ENCODE data around the gene PPP2R5C.
"Not testable (repeated sequence)": the region's sequence is repeated elsewhere in the genome, so short reads cannot be mapped to it uniquely, and the experiment has no call there.

PPP2R5C gene

GRCh38 chr14:101738703-101739320 lies 22.7 kb upstream of the PPP2R5C start:
- no peaks in the 10 kb centered on the region for H3K36me3 ChIP-seq (ENCODE audit: insufficient read depth, low read length)
- peaks cover 5 to 6% of the 10 kb centered on the region in 2 donors for H3K27me3 ChIP-seq (ENCODE audit: control insufficient read depth in 1 of 2, insufficient read depth in 2 of 2, low read length in 2 of 2)
- no peaks in the 10 kb centered on the region for H3K9me3 ChIP-seq (ENCODE audit: low read length)
- H3K4me3 ChIP-seq (ENCODE audit: low read depth in 1 of 2, low read length in 2 of 2), result no peak overlapping the region
- H3K4me1 ChIP-seq (ENCODE audit: insufficient read depth, low read length), result no peaks in the 10 kb centered on the region
- no peak overlapping the region for H3K27ac ChIP-seq (ENCODE audit: low read depth, low read length)
- no peak overlapping the region for H3K9ac ChIP-seq (ENCODE audit: low read length)

GRCh38 chr14:101739446-101740141 lies 21.9 kb upstream of the PPP2R5C start:
- no peak overlapping the region for H3K9ac ChIP-seq (ENCODE audit: low read length)
- no peak overlapping the region for H3K4me3 ChIP-seq (ENCODE audit: low read depth in 1 of 2, low read length in 2 of 2)
- H3K27ac ChIP-seq (ENCODE audit: low read depth, low read length), result no peak overlapping the region
- H3K9me3 ChIP-seq (ENCODE audit: low read length), result no peaks in the 10 kb centered on the region
- H3K27me3 ChIP-seq (ENCODE audit: control insufficient read depth in 1 of 2, insufficient read depth in 2 of 2, low read length in 2 of 2), result peaks cover 5 to 6% of the 10 kb centered on the region in 2 donors
- no peaks in the 10 kb centered on the region for H3K36me3 ChIP-seq (ENCODE audit: insufficient read depth, low read length)
- H3K4me1 ChIP-seq (ENCODE audit: insufficient read depth, low read length), result no peaks in the 10 kb centered on the region

DNA sequence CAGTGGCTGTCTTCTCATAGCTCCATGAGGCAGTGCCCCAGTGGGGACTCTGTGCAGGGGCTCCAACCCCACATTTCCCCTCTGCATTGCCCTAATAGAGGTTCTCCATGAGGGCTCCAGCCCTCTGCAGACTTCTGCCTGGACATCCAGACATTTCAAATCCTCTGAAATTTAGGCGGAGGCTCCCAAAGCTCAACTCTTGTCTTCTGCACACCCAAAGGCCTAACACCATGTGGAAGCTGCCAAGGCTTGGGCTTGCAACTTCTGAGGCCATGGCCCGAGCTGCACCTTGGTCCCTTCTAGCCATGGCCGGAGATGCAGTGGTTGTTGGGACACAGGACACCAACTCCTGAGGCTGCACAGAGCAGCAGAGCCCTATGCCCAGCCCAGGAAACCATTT lies 20.5 kb upstream of the PPP2R5C start:
- H3K27ac ChIP-seq (ENCODE audit: low read depth, low read length), result no peak overlapping the region
- H3K4me3 ChIP-seq (ENCODE audit: low read depth in 1 of 2, low read length in 2 of 2), result no peak overlapping the region
- H3K36me3 ChIP-seq (ENCODE audit: insufficient read depth, low read length), result no peaks in the 10 kb centered on the region
- H3K27me3 ChIP-seq (ENCODE audit: control insufficient read depth in 1 of 2, insufficient read depth in 2 of 2, low read length in 2 of 2), result peaks cover 5 to 6% of the 10 kb centered on the region in 2 donors
- no peaks in the 10 kb centered on the region for H3K9me3 ChIP-seq (ENCODE audit: low read length)
- H3K4me1 ChIP-seq (ENCODE audit: insufficient read depth, low read length), result no peaks in the 10 kb centered on the region
- H3K9ac ChIP-seq (ENCODE audit: low read length), result no peak overlapping the region

DNA sequence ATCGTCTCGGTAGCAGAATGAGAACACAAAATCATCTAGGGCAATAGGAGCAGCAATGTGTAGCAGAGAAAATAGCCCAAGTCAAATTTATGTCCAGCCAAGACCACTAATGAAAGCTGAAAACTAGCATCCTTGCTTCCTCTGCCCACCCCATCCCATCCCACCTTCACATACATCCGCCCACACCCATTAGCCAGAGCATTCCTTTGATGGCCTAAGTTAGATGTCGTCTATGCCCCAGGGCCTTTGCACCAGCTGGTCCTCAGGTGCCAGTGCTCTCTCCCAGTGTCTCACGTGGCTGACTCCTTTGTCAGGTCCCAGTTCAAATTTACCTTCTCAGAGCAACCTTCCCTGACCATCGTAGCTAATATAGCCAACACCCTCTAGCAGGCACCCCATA lies 17.8 kb upstream of the PPP2R5C start:
- Histone ChIP-seq H3K36me3 (ENCODE audit: insufficient read depth, low read length) (no peaks in the 10 kb centered on the region), H3K4me3 (ENCODE audit: low read depth in 1 of 2, low read length in 2 of 2) (no peak overlapping the region), H3K27ac (ENCODE audit: low read depth, low read length) (no peak overlapping the region), H3K4me1 (ENCODE audit: insufficient read depth, low read length) (no peaks in the 10 kb centered on the region), H3K9ac (ENCODE audit: low read length) (no peak overlapping the region), H3K9me3 (ENCODE audit: low read length) (no peaks in the 10 kb centered on the region), H3K27me3 (ENCODE audit: control insufficient read depth in 1 of 2, insufficient read depth in 2 of 2, low read length in 2 of 2) (no peaks in the 10 kb centered on the region)

- not testable (repeated sequence) for H3K9me3 ChIP-seq (ENCODE audit: low read length); H3K27me3 ChIP-seq (ENCODE audit: control insufficient read depth in 1 of 2, insufficient read depth in 2 of 2, low read length in 2 of 2)
Observed at GRCh38 chr14:101744382-101744781, 17.1 kb upstream of the PPP2R5C start.

GRCh38 chr14:101749756-101750155 lies 11.8 kb upstream of the PPP2R5C start:
- not testable (repeated sequence) for H3K4me3 ChIP-seq (ENCODE audit: low read depth in 1 of 2, low read length in 2 of 2); H3K36me3 ChIP-seq (ENCODE audit: insufficient read depth, low read length); H3K4me1 ChIP-seq (ENCODE audit: insufficient read depth, low read length); H3K27ac ChIP-seq (ENCODE audit: low read depth, low read length); H3K9ac ChIP-seq (ENCODE audit: low read length); H3K9me3 ChIP-seq (ENCODE audit: low read length)
- H3K27me3 ChIP-seq (ENCODE audit: control insufficient read depth in 1 of 2, insufficient read depth in 2 of 2, low read length in 2 of 2), result peaks cover 0 to 10% of the 10 kb centered on the region in 2 donors

More at GRCh38 chr14:101744382-101744781, 17.1 kb upstream of the PPP2R5C start:
- H3K4me1 ChIP-seq (ENCODE audit: insufficient read depth, low read length); H3K4me3 ChIP-seq (ENCODE audit: low read depth in 1 of 2, low read length in 2 of 2); H3K27ac ChIP-seq (ENCODE audit: low read depth, low read length); H3K9ac ChIP-seq (ENCODE audit: low read length); H3K36me3 ChIP-seq (ENCODE audit: insufficient read depth, low read length): not testable (repeated sequence)

DNA sequence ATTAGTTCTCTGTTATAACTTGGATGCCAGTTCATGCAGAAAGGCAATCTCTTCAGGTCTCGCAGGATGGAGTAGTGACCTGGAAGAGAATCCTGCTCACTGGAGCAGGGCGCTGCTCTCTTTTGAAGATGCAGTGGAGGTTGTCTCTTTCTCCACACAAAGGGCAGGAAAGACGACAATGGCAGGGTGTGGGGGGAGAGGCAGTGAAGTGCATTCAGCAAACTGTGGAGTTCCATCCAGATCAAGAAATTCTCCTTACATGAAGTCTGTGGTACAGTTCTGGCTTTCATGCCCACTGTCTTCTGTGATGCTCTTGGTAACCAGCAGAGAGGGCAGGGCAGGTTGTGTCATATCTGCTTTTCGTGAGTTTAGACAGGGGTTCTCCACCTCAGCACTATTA lies 6.6 kb upstream of the PPP2R5C start:
- H3K9me3 ChIP-seq (ENCODE audit: low read length), result no peaks in the 10 kb centered on the region
- no peaks in the 10 kb centered on the region for H3K36me3 ChIP-seq (ENCODE audit: insufficient read depth, low read length)
- H3K4me3 ChIP-seq (ENCODE audit: low read depth in 1 of 2, low read length in 2 of 2), result no peak overlapping the region
- H3K27me3 ChIP-seq (ENCODE audit: control insufficient read depth in 1 of 2, insufficient read depth in 2 of 2, low read length in 2 of 2), result peaks cover 0 to 7% of the 10 kb centered on the region in 2 donors
- no peak overlapping the region for H3K27ac ChIP-seq (ENCODE audit: low read depth, low read length)
- H3K4me1 ChIP-seq (ENCODE audit: insufficient read depth, low read length), result no peaks in the 10 kb centered on the region
- no peak overlapping the region for H3K9ac ChIP-seq (ENCODE audit: low read length)

GRCh38 chr14:101755591-101756324 lies 5.8 kb upstream of the PPP2R5C start:
- no peaks in the 10 kb centered on the region for H3K36me3 ChIP-seq (ENCODE audit: insufficient read depth, low read length)
- H3K4me3 ChIP-seq (ENCODE audit: low read depth in 1 of 2, low read length in 2 of 2), result no peak overlapping the region

DNA sequence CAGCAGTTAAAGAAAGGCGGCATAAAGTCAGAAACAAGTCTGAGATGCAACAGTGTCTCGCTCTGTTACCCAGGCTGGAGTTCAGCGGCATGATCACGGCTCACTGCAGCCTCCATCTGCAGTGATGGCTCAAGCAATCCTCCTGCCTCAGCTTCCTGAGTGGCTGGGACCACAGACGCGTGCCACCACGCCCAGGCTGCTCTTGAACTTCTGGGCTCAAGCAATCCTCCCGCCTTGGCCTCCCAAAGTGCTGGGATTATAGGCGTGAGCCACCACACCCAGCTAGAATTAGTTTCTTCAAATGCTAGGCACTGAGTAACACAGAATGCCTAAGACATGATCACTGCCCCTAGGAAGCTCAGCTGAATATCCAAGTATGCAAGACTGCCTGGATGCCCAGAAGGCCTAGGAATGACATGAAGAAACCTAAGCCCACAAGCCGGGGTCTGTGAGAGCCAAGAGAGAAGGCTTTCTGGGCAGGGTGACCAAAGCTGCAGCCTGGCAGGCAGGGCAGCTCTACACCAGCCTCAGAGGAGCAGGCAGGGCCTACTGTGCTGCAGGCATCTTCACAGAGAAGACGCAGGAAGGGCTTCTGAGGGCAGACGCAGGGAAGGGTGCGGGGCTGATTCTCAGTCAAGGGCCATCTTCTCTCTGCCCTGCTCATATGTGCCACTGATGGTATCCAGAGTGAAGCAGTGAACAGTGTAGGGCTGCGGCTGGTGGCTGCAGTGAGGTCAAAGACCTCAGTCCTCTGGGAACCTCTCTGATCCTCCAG lies 4.3 kb upstream of the PPP2R5C start:
- Histone ChIP-seq H3K4me3 (ENCODE audit: low read depth in 1 of 2, low read length in 2 of 2) (no peak overlapping the region), H3K27me3 (ENCODE audit: control insufficient read depth in 1 of 2, insufficient read depth in 2 of 2, low read length in 2 of 2) (no peaks in the 10 kb centered on the region), H3K9me3 (ENCODE audit: low read length) (no peaks in the 10 kb centered on the region), H3K36me3 (ENCODE audit: insufficient read depth, low read length) (no peaks in the 10 kb centered on the region), H3K27ac (ENCODE audit: low read depth, low read length) (no peak overlapping the region), H3K4me1 (ENCODE audit: insufficient read depth, low read length) (no peaks in the 10 kb centered on the region), H3K9ac (ENCODE audit: low read length) (no peak overlapping the region)

More at GRCh38 chr14:101755591-101756324, 5.8 kb upstream of the PPP2R5C start:
- H3K27me3 ChIP-seq (ENCODE audit: control insufficient read depth in 1 of 2, insufficient read depth in 2 of 2, low read length in 2 of 2), result no peaks in the 10 kb centered on the region
- no peak overlapping the region for H3K9ac ChIP-seq (ENCODE audit: low read length)
- no peaks in the 10 kb centered on the region for H3K4me1 ChIP-seq (ENCODE audit: insufficient read depth, low read length)
- no peaks in the 10 kb centered on the region for H3K9me3 ChIP-seq (ENCODE audit: low read length)
- no peak overlapping the region for H3K27ac ChIP-seq (ENCODE audit: low read depth, low read length)

GRCh38 chr14:101757839-101758211 lies 3.7 kb upstream of the PPP2R5C start:
- H3K27me3 ChIP-seq (ENCODE audit: control insufficient read depth in 1 of 2, insufficient read depth in 2 of 2, low read length in 2 of 2), result no peaks in the 10 kb centered on the region

GRCh38 chr14:101758913-101759593 lies 2.5 kb upstream of the PPP2R5C start:
- no peaks in the 10 kb centered on the region for H3K27me3 ChIP-seq (ENCODE audit: control insufficient read depth in 1 of 2, insufficient read depth in 2 of 2, low read length in 2 of 2)
- no peaks in the 10 kb centered on the region for H3K9me3 ChIP-seq (ENCODE audit: low read length)
- H3K36me3 ChIP-seq (ENCODE audit: insufficient read depth, low read length), result peaks cover 2% of the 10 kb centered on the region
- H3K4me1 ChIP-seq (ENCODE audit: insufficient read depth, low read length), result peaks cover 8% of the 10 kb centered on the region
- no peak overlapping the region for H3K9ac ChIP-seq (ENCODE audit: low read length)
- no peak overlapping the region for H3K27ac ChIP-seq (ENCODE audit: low read depth, low read length)
- H3K4me3 ChIP-seq (ENCODE audit: low read depth in 1 of 2, low read length in 2 of 2), result no peak overlapping the region

More at GRCh38 chr14:101757839-101758211, 3.7 kb upstream of the PPP2R5C start:
- H3K9ac ChIP-seq (ENCODE audit: low read length), result no peak overlapping the region
- no peak overlapping the region for H3K27ac ChIP-seq (ENCODE audit: low read depth, low read length)
- H3K4me3 ChIP-seq (ENCODE audit: low read depth in 1 of 2, low read length in 2 of 2), result no peak overlapping the region
- peaks cover 5% of the 10 kb centered on the region for H3K4me1 ChIP-seq (ENCODE audit: insufficient read depth, low read length)
- H3K9me3 ChIP-seq (ENCODE audit: low read length), result no peaks in the 10 kb centered on the region
- H3K36me3 ChIP-seq (ENCODE audit: insufficient read depth, low read length), result no peaks in the 10 kb centered on the region

All from muscle layer of colon (tissue), 2 donors.